ENCODE measurements around the gene RIN3.

DNA sequence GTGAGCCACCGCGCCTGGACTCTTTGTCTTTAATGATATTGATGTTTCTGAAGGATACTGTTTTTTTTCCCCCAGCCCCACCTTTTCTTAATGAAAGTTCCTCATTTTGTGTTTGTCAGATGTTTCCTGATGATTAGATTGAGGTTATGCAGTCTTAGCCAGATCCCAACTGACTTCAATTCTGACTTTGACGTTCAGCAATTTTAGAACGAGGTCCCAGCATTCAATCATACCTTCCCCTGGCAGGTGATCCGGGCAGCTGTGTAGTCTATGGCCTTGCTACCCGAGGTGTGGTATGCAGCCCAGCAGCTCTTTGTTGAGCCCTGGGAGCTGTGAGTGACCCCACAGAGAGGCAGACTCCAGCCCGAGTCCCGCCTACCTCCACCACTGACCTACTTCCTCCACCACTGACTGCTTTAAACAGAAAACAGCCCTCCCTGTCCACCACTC lies 152.1 kb downstream of the RIN3 start:
- TF ChIP-seq, protein P1, sequence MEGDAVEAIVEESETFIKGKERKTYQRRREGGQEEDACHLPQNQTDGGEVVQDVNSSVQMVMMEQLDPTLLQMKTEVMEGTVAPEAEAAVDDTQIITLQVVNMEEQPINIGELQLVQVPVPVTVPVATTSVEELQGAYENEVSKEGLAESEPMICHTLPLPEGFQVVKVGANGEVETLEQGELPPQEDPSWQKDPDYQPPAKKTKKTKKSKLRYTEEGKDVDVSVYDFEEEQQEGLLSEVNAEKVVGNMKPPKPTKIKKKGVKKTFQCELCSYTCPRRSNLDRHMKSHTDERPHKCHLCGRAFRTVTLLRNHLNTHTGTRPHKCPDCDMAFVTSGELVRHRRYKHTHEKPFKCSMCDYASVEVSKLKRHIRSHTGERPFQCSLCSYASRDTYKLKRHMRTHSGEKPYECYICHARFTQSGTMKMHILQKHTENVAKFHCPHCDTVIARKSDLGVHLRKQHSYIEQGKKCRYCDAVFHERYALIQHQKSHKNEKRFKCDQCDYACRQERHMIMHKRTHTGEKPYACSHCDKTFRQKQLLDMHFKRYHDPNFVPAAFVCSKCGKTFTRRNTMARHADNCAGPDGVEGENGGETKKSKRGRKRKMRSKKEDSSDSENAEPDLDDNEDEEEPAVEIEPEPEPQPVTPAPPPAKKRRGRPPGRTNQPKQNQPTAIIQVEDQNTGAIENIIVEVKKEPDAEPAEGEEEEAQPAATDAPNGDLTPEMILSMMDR (IDR thresholded peaks at IDR 0.05), result no peak
- no peak for TF ChIP-seq ZFX (IDR thresholded peaks at IDR 0.05; ENCODE audit: borderline replicate concordance)
